ENCODE data around the gene PIMREG.

Gene PIMREG

GRCh38 chr17:6462692-6463091, 18.4 kb downstream of the PIMREG start:
- H3K36me3 ChIP-seq (ENCODE audit: control insufficient read depth, insufficient read depth, low read length), result no peaks in the 10 kb centered on the region
- WGBS, 2 experiments (ENCODE audit: insufficient coverage in 2 of 2), result 86 to 100% methylated on average over 1 of the region's 2 CpGs
- H3K4me3 ChIP-seq (ENCODE audit: extremely low read depth, insufficient read depth, low read length, poor library complexity, severe bottlenecking), result no peak overlapping the region
- no peaks in the 10 kb centered on the region for H3K9me3 ChIP-seq (ENCODE audit: control insufficient read depth, low read length)
- no peak overlapping the region for H3K27ac ChIP-seq (ENCODE audit: low read depth, low read length, severe bottlenecking)
- H3K4me1 ChIP-seq (ENCODE audit: control insufficient read depth, insufficient read depth, low read length, poor library complexity, severe bottlenecking), result peaks cover 7% of the 10 kb centered on the region

DNA sequence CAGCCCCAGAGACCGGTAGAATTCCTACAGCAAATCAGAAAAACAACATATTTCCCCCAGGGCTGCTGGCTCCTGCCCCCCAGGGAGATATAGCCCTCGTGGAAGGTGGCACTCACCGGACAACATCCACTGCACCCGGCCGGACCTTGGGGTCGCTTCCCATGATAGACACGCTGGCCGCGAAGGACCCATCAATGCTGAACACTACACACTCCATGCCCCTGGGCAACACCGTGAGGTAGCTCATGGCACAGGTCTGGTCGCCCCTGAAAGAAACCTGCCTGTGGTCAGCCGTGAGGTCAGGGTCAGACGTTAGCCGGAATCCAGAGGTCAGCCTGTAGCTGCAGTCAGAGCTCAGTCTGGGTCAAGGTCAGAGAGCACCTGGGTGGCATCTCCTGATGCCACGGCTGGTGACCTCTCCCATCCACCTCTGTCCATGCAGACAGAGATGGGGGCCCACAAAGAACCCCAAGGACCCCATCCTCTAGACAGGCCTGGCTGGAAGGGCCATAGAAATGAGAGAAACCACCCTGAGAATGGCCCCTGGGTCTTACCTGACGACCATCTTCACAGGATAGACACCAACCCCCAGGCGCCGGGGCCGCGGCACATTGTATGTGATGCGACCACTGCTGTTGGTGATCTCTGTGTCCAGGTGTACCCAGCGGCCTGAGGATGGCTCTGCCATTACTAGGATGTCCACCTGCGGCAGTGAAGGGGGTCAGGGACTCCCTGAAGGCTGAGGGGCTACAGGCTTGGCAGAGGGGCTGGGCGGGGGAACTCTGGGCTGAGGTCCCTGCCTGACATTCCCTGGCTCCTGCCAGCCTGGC, 19.6 kb downstream of the PIMREG start:
- Histone ChIP-seq H3K4me3 (ENCODE audit: extremely low read depth, insufficient read depth, low read length, poor library complexity, severe bottlenecking) (no peak overlapping the region), H3K27ac (ENCODE audit: low read depth, low read length, severe bottlenecking) (no peak overlapping the region), H3K9me3 (ENCODE audit: control insufficient read depth, low read length) (no peaks in the 10 kb centered on the region), H3K36me3 (ENCODE audit: control insufficient read depth, insufficient read depth, low read length) (no peaks in the 10 kb centered on the region), H3K4me1 (ENCODE audit: control insufficient read depth, insufficient read depth, low read length, poor library complexity, severe bottlenecking) (peaks cover 3% of the 10 kb centered on the region)
- WGBS, 2 experiments (ENCODE audit: insufficient coverage in 2 of 2), result 92 to 95% methylated on average over 16 to 24 of the region's 24 CpGs

- H3K36me3 ChIP-seq (ENCODE audit: control insufficient read depth, insufficient read depth, low read length), result no peaks in the 10 kb centered on the region
- H3K4me3 ChIP-seq (ENCODE audit: extremely low read depth, insufficient read depth, low read length, poor library complexity, severe bottlenecking), result no peak overlapping the region
- peaks cover 3% of the 10 kb centered on the region for H3K4me1 ChIP-seq (ENCODE audit: control insufficient read depth, insufficient read depth, low read length, poor library complexity, severe bottlenecking)
- no peak overlapping the region for H3K27ac ChIP-seq (ENCODE audit: low read depth, low read length, severe bottlenecking)
- 94% methylated on average over 10 of the region's 14 CpGs for WGBS, 2 experiments (ENCODE audit: insufficient coverage in 2 of 2)
- H3K9me3 ChIP-seq (ENCODE audit: control insufficient read depth, low read length), result no peaks in the 10 kb centered on the region
Measured at GRCh38 chr17:6464446-6465041, 20.3 kb downstream of the PIMREG start.

DNA sequence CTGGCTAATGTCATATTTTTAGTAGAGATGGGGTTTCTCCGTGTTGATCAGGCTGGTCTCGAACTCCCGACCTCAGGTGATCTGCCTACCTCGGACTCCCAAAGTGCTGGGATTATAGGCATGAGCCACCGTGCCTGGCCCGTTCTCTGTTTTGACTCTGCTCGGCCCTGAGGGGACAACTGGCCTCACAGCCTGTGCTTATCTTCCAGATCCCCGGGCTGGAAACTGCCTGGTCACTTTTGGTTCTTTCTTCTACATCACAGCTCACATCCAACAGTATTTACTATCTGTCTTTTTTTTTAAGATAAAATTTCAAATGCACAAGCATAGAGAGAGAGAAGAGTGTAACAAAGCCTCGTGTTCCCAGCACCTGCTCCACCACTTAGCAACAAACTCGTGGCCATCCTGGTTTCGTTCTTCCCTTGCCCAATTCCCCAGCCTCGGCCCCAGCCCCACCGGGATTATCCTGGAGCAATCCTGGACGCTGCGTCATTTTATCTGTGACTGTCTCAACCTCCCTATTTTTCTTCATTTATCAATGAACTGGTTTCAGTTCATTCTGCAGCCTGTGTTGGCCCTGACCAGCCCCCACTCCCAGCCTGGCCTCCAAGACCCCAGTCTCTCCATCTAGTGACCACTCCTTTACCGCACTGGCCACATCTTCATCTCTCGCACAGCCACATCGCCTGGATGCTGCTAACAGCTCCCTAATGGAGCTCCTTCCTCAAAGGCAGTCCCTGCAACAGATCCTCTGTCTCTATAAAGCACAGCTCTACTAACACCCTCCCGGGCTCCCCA, 21.1 kb downstream of the PIMREG start:
- H3K27ac ChIP-seq (ENCODE audit: low read depth, low read length, severe bottlenecking), result no peak overlapping the region
- WGBS, 2 experiments (ENCODE audit: insufficient coverage in 2 of 2), result 83 to 86% methylated on average over 18 to 19 of the region's 19 CpGs
- H3K36me3 ChIP-seq (ENCODE audit: control insufficient read depth, insufficient read depth, low read length), result no peaks in the 10 kb centered on the region
- no peak overlapping the region for H3K4me3 ChIP-seq (ENCODE audit: extremely low read depth, insufficient read depth, low read length, poor library complexity, severe bottlenecking)
- H3K4me1 ChIP-seq (ENCODE audit: control insufficient read depth, insufficient read depth, low read length, poor library complexity, severe bottlenecking), result peaks cover 3% of the 10 kb centered on the region
- no peaks in the 10 kb centered on the region for H3K9me3 ChIP-seq (ENCODE audit: control insufficient read depth, low read length)

- H3K4me1 ChIP-seq (ENCODE audit: control insufficient read depth, insufficient read depth, low read length, poor library complexity, severe bottlenecking), result no peaks in the 10 kb centered on the region
- H3K36me3 ChIP-seq (ENCODE audit: control insufficient read depth, insufficient read depth, low read length), result no peaks in the 10 kb centered on the region
- H3K4me3 ChIP-seq (ENCODE audit: extremely low read depth, insufficient read depth, low read length, poor library complexity, severe bottlenecking), result no peak overlapping the region
- no peak overlapping the region for H3K27ac ChIP-seq (ENCODE audit: low read depth, low read length, severe bottlenecking)
- WGBS, 2 experiments (ENCODE audit: insufficient coverage in 2 of 2), result no CpG with 5 or more reads among the region's 1 CpG
- no peaks in the 10 kb centered on the region for H3K9me3 ChIP-seq (ENCODE audit: control insufficient read depth, low read length)
Measured at GRCh38 chr17:6467567-6467966, 23.3 kb downstream of the PIMREG start.

DNA sequence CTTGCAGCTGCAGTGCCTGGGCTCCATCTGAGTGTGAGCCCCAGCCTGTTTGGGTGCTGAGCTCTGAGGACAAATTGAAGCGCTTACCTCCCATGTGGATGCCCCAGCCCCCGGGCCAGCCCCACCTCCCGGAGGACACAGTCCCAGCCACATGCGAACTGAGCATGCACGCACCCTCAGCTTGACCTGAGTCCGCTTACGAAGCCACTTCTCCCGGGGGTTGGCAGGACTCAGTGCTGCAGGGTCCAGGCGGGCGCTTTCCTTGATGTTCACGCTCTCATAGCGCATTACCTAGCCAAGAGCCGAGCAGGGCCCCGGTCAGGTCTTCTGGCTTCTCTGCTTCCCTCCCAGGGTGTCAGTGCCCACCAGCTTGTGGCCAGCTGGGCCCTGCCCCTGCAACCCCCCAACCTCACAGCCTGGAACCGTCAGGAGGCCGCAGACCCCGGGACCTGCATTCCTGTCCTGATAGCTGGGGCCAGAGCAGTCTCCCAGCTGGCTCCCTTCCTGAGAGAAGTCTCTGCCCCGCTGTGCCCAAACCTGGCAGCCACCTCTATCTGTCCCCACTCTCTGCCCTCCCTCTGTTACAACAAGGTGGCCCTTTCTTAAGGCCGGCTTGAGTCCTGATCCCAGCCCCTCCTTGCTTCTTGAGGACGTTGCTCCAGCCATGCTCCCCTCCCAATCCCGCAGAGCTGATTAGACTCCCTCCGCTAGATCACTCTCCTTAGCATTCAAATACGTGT, 24.0 kb downstream of the PIMREG start:
- Histone ChIP-seq H3K4me3 (ENCODE audit: extremely low read depth, insufficient read depth, low read length, poor library complexity, severe bottlenecking) (no peak overlapping the region), H3K36me3 (ENCODE audit: control insufficient read depth, insufficient read depth, low read length) (no peaks in the 10 kb centered on the region), H3K27ac (ENCODE audit: low read depth, low read length, severe bottlenecking) (no peak overlapping the region), H3K9me3 (ENCODE audit: control insufficient read depth, low read length) (no peaks in the 10 kb centered on the region), H3K4me1 (ENCODE audit: control insufficient read depth, insufficient read depth, low read length, poor library complexity, severe bottlenecking) (no peaks in the 10 kb centered on the region)
- WGBS, 2 experiments (ENCODE audit: insufficient coverage in 2 of 2), result 89% methylated on average over 21 to 22 of the region's 23 CpGs

DNA sequence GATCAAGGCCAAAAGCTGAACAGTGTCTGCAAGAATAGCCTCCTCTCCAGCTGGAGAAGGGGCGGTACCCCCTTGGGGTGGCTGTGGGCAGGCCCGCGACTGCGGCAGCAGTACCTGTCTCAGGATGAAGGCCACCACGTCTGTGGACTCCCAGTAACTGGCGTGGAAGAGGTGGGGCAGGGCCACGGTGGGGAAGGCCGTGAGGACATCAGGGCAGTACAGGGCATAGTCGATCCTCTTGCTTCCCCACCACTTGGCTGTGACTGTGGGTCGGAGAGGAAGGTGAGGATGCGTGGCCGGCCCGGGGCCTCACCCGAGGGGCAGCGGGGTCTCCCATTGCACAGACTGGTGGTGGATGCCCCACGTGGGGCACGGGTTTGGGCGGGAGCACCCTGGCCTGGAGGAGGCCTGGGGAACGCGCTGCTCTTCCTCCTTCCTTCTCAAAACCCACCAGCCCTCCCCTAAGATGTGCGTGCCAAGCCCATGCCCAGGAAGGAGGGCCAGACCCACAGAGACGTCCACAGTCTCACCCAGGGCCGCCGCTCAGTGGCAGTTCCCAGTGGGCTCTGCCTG, 26.0 kb downstream of the PIMREG start:
- no peak overlapping the region for H3K4me3 ChIP-seq (ENCODE audit: extremely low read depth, insufficient read depth, low read length, poor library complexity, severe bottlenecking)
- no peaks in the 10 kb centered on the region for H3K4me1 ChIP-seq (ENCODE audit: control insufficient read depth, insufficient read depth, low read length, poor library complexity, severe bottlenecking)
- H3K36me3 ChIP-seq (ENCODE audit: control insufficient read depth, insufficient read depth, low read length), result no peaks in the 10 kb centered on the region
- no peaks in the 10 kb centered on the region for H3K9me3 ChIP-seq (ENCODE audit: control insufficient read depth, low read length)
- WGBS, 2 experiments (ENCODE audit: insufficient coverage in 2 of 2), result 94 to 97% methylated on average over 20 to 23 of the region's 24 CpGs
- H3K27ac ChIP-seq (ENCODE audit: low read depth, low read length, severe bottlenecking), result no peak overlapping the region

DNA sequence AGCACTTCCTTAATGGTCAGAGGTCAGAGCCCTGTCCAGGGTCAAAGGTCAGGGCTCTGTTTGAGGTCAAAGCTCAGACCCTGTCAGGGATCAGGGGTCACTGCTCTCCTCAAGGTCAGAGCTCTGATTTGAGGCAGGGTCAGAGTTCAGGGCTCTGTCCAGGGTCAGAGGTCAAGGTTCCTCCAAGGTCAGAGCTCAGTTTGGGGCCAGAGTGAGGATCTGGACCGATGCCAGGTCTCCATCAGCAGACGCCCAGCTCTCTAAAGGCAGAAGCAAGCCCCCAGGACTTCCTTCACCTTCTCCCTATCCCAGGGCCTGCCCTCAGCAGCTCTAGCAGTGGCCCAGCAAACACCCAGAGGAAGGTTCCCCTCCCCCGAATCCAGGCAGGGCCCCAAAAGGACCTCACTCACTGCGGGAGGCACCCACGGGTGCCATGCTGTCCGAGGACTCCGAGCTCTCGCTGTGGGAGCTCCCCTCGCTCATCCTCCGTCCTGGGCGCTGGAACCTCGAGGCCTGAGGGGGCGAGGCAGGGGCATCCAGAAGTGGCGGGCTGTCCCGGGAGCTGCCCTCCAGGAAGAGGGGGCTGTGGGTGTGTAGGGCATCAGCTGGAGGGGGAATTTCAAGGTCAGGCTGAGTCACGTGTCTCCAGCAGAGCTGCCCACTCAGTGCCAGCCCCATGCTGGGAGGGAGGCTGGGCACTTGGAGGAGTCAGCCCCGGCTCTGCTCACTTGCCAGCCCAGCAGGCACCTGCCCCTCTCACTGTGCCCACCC, 26.7 kb downstream of the PIMREG start:
- Histone ChIP-seq H3K4me1 (ENCODE audit: control insufficient read depth, insufficient read depth, low read length, poor library complexity, severe bottlenecking) (peaks cover 7% of the 10 kb centered on the region), H3K9me3 (ENCODE audit: control insufficient read depth, low read length) (no peaks in the 10 kb centered on the region), H3K36me3 (ENCODE audit: control insufficient read depth, insufficient read depth, low read length) (no peaks in the 10 kb centered on the region), H3K27ac (ENCODE audit: low read depth, low read length, severe bottlenecking) (no peak overlapping the region), H3K4me3 (ENCODE audit: extremely low read depth, insufficient read depth, low read length, poor library complexity, severe bottlenecking) (no peak overlapping the region)
- WGBS, 2 experiments (ENCODE audit: insufficient coverage in 2 of 2), result 90 to 91% methylated on average over 10 to 16 of the region's 17 CpGs

DNA sequence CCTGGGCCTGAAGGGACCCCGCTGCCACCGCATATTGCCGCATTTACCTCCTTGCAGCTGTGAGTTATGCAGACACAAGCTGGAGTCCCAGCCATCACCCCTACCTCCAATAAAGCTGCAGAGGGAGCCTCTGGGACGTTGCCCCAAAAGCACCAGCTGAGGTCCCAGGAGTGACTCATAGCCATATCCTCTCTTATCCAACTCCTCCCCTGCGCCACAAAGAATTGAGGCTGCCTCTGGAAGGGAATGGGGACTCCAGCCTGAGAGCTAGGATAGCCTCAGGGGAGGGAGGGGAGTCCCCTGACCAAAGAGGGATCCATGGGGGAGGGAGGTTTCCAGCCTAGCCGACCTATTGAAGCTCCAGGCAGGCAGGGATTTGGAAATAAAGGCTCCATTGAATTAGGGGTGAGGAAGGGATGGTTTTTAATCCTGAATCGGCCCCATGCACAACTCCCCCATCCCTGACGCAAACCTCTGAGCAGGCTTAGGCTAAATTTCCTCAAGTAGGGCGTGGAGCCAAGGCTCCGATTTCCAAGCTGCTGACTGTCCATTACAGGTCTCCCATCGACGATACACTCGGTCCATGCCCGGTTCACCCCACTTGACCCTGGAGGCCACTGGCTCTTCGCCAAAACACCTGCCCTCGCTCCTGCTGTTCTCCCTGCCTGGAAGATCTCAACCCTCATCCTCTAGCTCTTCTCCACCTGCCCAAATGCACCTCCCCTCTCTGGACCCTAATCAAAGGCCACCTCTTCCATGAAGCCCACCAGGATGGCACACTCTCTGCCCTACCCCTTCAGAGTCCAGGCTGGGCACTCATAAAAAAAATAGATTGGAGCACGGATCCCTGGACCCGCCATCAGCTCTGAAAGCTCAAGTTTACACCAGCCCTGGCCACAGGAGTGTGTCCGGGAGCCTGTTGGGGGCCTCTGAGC, 27.5 kb downstream of the PIMREG start:
- H3K36me3 ChIP-seq (ENCODE audit: control insufficient read depth, insufficient read depth, low read length), result no peaks in the 10 kb centered on the region
- no peak overlapping the region for H3K27ac ChIP-seq (ENCODE audit: low read depth, low read length, severe bottlenecking)
- WGBS, 2 experiments (ENCODE audit: insufficient coverage in 2 of 2), result 86 to 87% methylated on average over 17 of the region's 19 CpGs
- H3K4me1 ChIP-seq (ENCODE audit: control insufficient read depth, insufficient read depth, low read length, poor library complexity, severe bottlenecking), result peaks cover 14% of the 10 kb centered on the region
- no peaks in the 10 kb centered on the region for H3K9me3 ChIP-seq (ENCODE audit: control insufficient read depth, low read length)
- no peak overlapping the region for H3K4me3 ChIP-seq (ENCODE audit: extremely low read depth, insufficient read depth, low read length, poor library complexity, severe bottlenecking)
